DND-41 (cell line): ENCODE data around the gene SETDB1.

Experiments used
- CTCF ChIP-seq: IDR thresholded peaks from 2 replicates; pipeline ENCODE4 v1.5.1; 2012; ENCODE audit warnings: borderline replicate concordance, low read length, moderate library complexity, mild to moderate bottlenecking; ENCODE audit not compliant: poor library complexity, severe bottlenecking; ENCODE audit errors: extremely low read depth
- EZH2 ChIP-seq: IDR thresholded peaks from 3 replicates; pipeline ENCODE4 v1.6.1; 2012; ENCODE audit warnings: borderline replicate concordance, low read depth, mild to moderate bottlenecking, moderate library complexity, low read length, inconsistent platforms; ENCODE audit not compliant: severe bottlenecking

GRCh38 chr1:150992626-150993025 is 66.5 kb downstream of the SETDB1 start:
- TF ChIP-seq EZH2 (no peak), CTCF (no peak)
